NOMO-1 (cell line): ENCODE data around the gene MYCN.

ENCODE experiments used
- DNase-seq, 2 experiments: peaks; one replicate each; lab custom pipeline; 2025; ENCODE audit not compliant: unreplicated experiment in 2 of 2; lab: John Stamatoyannopoulos, UW

Gene MYCN

DNA sequence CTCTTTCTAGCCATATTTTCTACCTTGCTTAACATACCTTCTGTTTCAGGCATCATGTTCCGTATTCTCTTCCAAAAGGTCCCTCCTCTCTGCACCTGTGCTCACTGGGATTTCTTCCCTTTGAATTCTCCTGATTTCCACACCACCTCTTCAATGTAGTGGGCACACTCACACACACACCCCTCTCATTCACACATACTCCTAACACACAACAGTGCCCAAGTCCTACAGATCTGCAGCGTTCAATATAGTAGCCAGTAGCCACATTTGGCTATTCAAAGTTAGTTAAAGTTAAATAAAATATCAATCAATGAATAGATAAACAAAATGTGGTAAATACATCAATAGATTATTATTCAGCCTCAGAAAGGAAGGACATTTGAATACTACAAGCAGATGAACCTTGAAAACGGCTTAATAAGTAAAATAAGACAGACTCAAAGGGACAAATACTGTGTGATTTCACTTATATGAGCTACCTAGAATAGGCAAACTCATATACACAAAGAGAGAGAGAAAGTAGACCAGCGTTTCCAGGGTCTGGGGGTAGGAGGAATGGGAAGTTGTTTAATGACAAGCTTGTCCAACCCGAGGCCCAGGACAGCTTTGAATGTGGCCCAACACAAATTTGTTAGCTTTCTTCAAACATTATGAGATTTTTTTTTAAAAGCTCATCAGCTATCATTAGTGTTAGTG lies 34.4 kb downstream of the MYCN start:
- no peak for DNase-seq

DNA sequence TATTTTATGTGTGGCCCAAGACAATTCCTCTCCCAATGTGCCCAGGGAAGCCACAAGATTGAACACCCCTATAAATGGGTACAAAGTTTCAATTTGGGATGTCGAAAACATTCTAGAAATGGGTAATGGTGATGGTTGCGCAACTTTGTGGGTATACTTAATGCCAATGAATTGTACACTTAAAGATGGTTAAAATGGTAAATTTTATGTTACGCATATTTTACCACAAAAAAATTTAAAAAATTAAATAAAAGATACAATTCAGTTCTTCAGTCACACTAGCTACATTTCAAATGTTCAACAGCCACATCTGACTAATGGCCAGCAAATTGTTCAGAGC lies 34.9 kb downstream of the MYCN start:
- DNase-seq: no peak

DNA sequence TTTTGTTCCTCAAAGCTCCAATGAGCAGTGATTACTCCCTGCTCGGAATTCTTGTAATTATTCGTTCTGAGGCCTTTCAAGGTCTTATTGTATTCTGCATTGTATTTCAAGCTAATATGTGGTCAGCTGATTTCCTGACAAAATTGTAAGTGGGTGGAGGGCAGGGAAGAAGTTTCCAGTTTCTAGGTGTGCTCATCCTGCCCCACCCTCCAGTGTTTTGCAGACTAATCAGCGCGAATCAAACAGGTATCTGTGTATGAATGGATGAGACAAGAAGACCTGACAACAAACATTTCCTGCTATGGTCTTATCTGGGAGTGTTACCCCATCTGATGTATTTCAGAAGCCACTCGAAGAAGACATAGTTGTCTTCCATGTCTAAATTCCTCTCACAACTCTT lies 35.3 kb downstream of the MYCN start:
- DNase-seq: no peak

DNA sequence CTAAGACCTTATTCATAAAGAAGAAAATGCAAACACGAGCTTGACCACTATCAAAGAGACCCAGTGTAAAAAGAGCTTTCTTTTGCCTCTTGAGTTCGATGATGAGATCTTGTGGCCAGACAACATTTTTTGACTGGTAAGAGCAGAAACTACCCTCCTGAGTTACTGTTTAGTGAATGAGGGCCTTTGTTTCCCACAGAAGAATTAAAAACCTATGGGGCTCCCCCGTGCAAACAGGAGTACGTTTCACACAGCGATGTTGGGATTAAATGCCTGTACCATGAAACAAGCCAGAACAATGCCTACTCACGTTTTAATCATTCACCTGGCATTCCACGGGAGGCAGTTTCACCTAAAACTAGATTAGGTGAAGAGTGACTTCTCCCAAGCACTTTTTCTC lies 36.0 kb downstream of the MYCN start:
- no peak for DNase-seq

DNA sequence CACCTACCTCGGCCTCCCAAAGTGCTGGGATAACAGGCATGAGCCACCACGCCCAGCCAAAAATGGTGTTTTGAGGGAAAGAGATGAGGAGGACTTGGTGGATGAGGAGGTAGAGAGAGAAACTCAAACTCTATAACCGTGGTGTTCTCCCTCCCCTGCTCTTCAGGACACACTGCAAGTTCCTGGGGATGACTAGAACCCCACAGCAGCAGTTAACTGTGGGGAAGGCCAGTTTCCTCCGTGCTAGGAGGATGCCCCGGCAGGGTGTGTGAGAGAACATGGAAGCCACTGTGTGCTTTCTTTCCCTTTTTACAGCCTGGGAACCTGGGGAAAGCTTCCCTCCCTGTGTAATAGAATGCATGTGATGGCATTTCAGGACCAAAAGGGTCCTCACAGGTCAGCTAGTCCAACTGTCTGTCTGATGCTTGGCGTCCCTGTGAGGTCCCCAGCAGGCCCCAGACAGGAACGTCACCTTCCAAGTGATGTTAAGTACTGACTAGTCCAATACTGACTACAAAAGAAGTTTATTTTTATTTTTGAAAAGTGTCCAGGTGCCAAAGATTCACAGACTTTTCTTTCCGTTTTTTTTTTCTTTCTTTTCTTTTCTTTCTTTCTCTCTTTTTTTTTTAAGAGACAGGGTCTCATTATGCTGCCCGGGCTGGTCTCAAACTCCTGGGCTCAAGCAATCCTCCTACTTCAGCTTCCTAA lies 38.9 kb downstream of the MYCN start:
- DNase-seq: no peak

DNA sequence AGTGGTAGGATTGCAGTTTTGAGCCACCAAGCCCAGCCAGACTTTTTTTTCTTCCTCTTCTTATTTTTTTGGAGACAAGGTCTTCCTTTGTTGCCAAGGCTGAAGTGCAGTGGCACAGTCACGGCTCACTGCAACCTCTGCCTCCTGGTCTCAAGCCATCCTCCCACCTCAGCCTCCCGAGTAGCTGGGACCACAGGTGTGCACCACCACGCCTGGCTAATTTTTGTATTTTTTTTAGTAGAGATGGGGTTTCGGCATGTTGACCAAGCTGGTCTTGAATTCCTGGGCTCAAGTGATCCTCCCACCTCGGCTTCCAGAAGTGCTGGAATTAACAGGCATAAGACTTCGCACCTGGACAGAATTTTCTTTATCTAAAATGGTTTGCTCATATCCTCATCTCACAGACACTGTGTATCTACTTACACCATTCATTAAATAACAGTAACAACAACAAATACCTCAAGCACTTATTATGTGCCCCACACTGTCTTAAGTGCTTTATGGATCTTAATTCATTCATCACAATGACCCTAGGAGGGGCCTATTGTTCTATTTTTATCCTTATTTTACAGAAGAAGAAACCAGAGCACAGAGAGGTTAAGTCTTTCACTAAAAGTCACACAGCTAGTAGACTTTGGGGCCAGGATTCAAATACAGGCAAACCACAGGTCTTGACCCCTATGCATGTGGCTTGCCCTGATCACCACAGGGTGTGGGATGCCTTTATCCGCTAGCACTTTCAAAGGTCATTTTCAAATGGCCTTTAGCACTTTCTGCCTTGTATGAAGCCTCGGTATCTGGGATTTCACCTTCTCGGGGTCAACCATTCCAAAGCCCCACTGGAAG lies 39.6 kb downstream of the MYCN start:
- DNase-seq: no peak

DNA sequence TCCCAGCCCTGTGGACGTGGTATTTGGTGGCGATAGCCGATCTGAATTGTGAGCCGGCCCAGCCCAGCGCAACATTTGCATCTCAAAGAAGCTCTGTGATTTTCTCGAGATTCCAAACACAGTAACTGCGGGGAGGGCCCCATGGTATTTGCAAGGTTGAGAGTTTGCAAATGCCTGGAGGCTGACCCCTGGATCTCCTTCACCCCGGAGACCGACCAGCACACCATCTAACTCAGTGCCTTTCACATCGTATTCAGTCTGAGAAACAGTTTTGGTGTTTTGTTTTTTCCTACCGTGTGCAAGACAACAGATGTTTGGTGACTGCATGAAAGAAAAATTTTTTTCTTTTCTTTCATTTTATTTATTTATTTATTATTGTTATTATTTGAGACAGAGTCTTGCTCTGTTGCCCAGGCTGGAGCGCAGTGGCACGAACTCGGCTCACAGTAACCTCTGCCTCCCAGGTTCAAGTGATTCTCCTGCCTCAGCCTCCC lies 40.3 kb downstream of the MYCN start:
- DNase-seq: no peak

DNA sequence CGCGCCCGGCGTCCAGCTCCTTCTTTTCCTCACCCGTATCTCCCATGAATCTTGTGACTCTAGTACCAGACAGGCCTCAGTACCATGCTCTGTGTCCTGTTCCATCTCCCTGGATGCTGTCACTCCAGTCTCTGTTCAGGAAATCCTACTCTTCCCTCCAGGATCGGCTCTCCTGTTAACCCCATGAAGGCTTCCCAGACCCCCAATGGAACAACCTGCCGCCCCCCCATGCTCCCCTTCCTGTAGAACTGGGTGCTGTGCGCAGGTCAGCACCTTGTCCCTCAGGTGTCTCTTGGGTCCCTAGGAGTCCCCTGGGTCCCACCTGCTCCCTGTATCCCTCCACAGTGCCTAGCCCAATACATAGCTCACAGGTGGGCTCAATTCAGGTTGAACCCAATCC lies 41.3 kb downstream of the MYCN start:
- no peak for DNase-seq

DNA sequence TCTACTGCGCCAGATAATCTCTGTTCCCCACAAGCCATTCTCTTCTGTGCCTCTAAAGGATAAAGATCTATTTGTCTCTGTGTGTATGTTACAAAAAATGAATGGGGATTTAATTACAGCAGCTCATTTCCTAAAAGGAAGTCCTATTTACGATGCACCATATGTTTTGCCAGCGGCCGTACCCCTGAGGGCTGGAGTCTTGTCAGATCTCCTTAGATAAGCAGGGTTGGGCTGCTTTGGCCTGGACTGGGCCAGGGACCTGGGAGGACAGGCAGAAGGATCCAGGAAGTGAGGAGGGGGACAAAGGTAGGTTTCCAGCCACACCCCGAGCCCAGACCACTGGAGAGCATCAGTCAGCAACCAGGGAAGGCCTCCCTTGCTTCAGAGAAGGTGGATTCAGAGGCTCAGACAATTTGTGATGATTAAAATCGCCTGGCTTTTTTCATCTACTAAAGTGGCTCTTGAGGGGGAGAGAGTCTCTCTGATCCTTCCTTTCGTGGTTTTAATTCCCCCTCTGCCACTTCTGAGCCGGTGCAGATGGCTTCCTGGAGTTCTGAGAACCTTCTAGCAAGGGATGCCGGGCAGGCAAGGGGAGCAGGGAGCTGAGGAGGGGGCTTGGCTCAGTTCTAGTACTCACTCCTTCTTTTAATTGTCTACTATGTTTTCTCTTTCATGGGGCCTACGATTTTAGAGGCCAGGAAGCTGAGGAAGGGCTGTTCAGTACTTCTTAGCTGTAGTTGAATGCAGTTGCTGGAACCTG lies 42.1 kb downstream of the MYCN start:
- DNase-seq: no peak

DNA sequence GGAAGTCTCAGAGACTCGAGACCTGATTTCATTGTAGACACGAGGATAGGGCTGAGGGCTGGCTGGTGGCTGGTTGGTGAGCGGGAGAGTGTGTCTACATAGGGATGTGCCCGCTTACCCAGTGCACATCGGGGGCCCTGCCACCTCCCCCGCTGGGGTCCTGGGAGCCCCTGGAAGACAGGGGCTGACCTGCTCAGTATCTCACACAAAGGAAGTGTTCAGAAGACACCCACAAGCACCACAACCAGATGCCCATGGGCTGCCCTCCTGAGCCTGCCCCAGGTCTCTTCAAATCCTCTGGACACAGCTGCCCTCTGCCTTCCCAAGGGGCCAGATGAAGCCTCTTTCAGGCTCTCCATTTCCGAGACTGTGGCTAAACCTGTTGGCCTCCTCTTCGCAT lies 43.1 kb downstream of the MYCN start:
- DNase-seq: no peak

DNA sequence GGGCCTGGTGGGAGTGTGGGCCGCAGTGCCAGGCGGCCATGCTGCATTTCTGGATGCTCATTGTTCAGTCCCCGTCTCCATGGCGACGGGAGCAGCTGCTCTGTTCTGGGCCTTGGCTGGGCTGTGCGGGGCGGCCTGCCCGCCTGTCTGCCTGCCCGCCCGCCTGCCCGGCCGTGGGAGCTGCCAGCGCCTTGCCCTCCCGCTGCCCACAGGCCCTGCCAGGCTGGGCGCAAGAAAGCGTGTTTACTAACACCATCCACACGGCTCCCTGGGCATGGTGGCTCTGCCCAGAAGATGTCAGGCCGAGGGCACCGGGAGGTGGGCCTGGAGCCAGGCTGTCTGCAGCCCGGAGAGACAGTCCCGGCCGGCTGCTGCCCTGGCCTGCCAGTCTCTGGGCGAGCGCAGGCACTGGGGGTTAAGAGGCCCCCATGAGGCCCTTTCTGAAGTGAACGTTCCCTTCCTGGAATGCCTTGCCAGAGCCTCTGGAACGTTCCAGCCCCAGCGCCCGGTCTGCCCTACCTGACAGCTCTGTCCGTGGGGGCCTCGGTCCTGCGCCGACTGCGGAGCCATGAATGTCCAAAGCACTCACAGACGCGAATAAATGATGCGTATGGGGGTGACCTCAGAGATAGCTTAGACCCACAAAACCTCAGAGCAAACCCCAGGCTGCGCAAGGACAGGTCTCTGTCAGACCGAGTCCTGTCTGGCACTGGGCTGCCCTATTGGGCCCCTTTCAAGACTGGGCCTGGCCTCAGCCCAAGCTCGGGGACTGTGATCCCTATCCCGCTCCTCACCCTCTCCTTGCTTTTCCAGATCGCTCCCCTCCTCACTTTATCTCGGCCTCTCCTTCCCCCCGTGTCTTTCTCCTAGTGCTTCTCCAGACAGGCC lies 44.3 kb downstream of the MYCN start:
- DNase-seq: no peak

DNA sequence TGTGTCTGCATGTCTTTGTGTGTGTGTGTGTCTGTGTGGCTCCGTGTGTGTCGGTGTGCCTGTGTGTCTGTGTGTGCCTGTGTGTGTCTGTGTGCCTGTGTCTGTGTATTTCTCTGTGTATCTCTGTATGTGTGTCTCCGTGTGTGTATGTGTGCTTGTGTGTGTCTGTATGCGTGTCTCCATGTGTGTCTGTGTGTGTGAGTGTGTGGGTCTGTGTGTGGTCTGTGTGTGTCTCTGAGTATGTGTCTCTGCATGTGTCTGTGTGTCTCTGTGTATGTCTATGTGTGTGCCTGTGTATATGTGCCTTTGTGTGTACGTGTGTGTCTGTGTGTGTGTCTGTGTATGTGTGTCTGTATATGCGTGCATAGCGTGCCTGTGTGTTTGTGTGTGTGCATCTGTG lies 45.2 kb downstream of the MYCN start:
- DNase-seq: no peak

DNA sequence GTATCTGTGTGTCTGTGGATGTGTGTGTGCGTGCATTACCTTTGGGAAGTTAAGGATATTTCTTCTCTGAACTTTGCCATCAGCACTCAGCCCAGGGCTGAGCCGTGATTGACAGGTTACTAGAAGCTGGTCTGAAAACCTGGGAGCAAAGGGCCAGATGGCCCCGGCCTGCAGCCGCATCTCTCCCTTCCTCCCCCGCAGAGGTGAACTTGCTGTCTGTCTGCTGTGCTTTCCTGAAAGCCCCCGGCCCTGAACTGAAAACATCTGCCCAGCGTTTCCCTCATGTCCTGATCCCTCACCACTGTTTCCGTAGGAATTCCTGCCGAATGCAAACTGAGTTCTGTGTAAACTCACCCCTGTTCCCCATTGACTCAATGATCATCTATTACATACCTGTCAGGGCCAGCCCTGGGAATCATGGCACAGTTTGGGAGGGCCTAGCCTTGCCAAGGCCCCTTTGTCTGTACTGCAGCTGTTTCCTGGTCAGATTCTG lies 45.8 kb downstream of the MYCN start:
- DNase-seq: no peak

DNA sequence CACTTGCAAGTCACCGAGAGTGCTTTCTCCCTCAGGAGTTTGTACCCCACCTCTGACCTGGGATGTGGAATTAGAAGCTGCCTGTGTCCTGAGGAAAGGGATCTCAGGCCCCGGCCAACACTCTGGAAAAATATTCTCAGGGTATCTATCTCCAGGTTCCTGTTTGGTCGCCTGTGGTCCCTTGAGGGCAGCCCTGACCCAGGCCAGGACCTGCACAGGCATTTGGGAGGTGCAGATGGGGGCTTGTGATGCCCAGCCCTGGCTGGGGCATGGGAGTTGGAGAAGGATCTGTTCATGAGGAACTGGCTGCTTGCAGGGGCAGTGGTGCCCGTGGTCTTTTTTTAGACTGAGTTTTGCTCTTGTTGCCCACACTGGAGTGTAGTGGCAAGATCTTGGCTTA lies 46.3 kb downstream of the MYCN start:
- DNase-seq: no peak

DNA sequence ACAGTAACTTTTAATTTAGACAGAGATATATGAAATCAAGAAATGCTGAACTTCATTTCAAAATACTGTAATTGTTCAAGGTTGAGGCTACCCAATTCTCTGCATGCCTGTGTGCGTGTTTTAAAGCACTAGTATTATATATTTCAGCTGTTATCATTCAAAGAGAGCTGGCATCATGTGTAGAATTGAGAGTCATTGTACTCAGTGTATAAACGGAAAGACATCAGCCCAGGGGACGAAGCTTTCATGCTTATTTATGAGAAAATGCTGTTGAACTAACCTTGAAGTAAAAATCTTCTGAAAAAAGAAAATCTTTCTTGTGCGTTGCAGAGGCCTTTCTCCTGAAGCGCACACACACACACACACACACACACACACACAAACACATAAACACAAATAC lies 48.4 kb downstream of the MYCN start:
- no peak for DNase-seq

DNA sequence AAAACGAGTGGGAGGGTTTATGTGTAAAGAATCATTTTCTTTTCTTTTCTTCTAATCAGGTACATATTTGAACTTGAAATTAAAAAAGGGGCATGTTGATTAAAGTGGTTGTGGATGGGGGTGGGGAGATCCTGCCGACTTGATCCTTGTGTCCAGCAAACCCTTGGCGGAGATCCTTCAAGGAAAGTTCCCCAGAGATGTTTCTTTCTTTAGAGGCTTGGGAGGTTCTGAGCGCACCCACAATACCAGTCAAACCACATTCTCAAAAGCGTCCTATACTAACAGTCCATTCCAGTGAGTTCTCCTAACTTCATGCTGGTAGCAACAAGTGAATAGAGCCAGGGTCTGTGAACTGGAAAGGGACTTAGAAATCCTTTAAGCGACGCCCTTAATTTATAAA lies 49.2 kb downstream of the MYCN start:
- DNase-seq: no peak

DNA sequence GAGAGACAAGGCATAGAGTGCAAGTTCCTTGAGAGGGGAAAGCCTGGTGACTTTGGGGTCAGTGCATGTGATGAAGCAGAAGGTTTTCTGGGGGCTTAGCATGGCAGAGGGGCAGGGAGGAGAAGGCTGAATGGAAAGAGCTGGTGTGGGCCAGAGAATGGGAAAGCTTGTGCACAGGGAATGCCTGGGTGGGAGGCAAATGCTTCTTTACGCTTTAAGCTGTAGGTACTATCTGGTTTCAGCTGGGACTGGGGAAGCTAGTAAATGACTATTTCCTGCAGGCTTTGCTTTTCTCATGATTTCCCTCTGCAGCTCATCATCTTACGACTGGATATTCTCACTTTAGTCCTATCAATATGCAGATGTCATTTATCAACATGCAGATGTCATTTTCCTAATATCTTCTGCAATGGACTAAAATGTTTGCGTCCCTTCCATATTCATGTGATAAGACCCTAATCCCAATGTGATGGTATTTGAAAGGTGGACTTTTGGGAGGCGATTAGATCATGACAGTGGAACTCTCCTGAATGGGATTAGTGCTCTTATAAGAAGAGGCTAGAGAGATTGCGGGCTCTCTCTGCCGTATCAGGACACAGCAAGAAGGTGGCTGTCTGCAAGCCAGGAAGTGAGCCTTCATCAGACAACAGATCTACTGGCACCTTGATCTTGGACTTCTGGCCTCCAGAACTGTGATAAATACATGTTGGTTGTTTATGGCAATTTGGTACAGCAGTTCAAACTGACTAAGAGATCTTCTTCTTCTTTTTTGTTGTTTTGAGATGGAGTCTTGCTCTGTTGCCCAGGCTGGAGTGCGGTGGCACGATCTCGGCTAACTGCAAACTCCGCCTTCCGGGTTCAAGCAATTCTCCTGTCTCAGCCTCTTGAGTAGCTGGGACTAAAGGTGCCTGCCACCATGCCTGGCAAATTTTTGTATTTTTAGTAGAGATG lies 50.1 kb downstream of the MYCN start:
- no peak for DNase-seq

DNA sequence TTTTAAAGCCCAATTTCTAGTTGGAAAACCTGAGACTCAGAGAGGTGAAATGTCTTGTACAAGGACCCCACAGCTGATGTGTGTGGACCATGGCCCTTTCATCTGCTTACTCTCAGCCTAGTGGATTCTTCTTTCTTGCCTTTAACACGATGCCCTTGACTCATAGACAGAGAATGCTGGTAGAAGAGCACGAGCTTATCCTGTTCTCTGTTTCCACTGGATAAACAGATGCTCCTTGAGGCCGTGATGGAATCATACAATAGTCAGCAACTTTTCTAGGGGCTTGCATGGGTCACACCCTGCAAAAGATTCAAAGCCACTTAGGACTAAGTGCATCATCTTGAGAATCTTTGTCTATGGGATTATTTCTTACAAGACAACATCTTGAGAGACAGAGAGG lies 50.9 kb downstream of the MYCN start:
- DNase-seq: no peak
